Activated T-cell treated with anti-CD3 and anti-CD28 coated beads, Interleukin-2, amount 50 U/mL, for 24 hours (primary cell): ENCODE results near the gene UGT1A9.
A peak's percentile ranks its signal among the peaks of the same experiment; 100 is the strongest.

Experiments used
- DNase-seq: peaks from one replicate; pipeline ENCODE4 v3.0.0-alpha.2; 2020
- H3K27ac Mint-ChIP-seq: 2 replicates; pipeline ENCODE4 v1.8.0; 2020; ENCODE audit warnings: mild to moderate bottlenecking, mixed read lengths
- H3K27me3 Mint-ChIP-seq: 2 replicates; pipeline ENCODE4 v1.8.0; 2020; ENCODE audit warnings: mixed read lengths
- H3K36me3 Mint-ChIP-seq: 2 replicates; pipeline ENCODE4 v1.8.0; 2020; ENCODE audit warnings: low read depth, mixed read lengths
- H3K4me1 Mint-ChIP-seq: 2 replicates; pipeline ENCODE4 v1.8.0; 2020; ENCODE audit warnings: low read depth, mixed read lengths
- H3K4me3 Mint-ChIP-seq: 2 replicates; pipeline ENCODE4 v1.8.0; 2020; ENCODE audit warnings: mild to moderate bottlenecking, moderate library complexity, mixed read lengths
- H3K9me3 Mint-ChIP-seq: 2 replicates; pipeline ENCODE4 v1.8.0; 2020; ENCODE audit warnings: mixed read lengths

The UGT1A9 gene

DNA sequence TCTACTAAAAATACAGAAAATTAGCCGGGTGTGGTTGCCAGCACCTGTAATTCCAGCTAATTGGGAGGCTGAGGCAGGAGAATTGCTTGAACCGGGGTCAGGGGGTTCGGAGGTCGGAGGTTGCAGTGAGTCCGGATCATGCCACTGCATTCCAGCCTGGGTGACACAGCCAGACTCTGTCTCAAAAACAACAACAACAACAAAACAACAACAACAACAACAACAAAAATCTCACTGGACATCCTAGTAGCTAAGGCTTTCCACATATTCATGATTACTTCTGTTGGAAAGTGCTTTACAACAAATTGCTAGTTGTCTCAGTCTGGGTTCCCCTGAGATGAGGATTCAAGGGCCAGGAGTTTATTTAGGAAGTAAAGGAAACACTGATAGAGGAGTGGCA is 102.2 kb downstream of the UGT1A9 start:
- Mint-ChIP-seq H3K4me1 (no peaks in the 10 kb centered on the region), H3K36me3 (no peaks in the 10 kb centered on the region), H3K27me3 (peaks cover 19% of the 10 kb centered on the region), H3K4me3 (no peak overlapping the region), H3K27ac (no peak overlapping the region), H3K9me3 (peaks cover 14% of the 10 kb centered on the region)
- DNase-seq, result no peak

- peaks cover 14% of the 10 kb centered on the region for H3K9me3 Mint-ChIP-seq
- no peak overlapping the region for H3K27ac Mint-ChIP-seq
- DNase-seq, result no peak
- H3K27me3 Mint-ChIP-seq, result peaks cover 20% of the 10 kb centered on the region
- no peaks in the 10 kb centered on the region for H3K4me1 Mint-ChIP-seq
- H3K36me3 Mint-ChIP-seq, result no peaks in the 10 kb centered on the region
- H3K4me3 Mint-ChIP-seq, result no peak overlapping the region
Observed at GRCh38 chr2:233775414-233775813, 103.7 kb downstream of the UGT1A9 start.

DNA sequence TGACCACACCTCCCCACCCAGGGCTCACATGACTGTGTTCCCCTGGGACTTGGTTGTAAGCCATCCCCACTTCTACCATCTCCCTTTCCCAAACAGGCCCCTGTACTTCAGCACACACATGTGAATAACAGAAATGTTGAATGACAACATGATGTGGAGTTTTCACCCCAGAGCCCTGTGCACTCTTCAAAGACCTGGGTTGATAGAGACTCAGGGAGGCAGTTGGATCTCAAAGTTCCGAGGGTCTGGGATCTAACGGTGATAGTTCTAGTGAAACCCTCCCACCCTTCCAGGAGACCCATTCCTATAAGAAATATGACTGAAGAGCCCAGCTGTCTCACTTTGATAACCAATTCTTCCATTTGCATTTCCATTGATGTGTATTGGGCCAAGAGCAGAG is 106.3 kb downstream of the UGT1A9 start, which contains the start of gene MROH2A:
Gene MROH2A, plus strand, starts transcription at position 301 of the 400 bp plus-strand sequence. CDS start 1,029 bp downstream, outside the sequence.
- Mint-ChIP-seq H3K27ac (no peak within 1 kb of the TSS), H3K4me1 (no peaks in the 10 kb centered on the region), H3K36me3 (no peaks in the 10 kb centered on the region)

DNA sequence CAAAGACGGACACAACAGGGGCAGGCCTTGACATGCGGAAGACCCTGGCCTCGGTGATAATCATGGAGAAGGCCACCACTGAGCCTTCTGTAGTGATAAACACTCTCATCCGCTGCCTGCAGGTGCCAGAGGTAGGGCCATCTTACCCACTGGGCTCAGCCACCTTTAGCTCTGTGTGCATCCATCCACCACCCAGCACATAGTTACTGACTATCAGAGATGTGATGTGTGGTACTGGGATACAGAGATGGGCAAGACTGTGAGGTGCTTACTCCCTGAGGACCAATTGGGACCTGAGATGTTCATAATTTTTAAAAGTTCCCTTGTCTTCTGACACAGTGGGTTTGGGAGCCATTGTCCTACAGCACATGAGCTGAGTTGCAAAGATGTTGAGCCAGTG is 108.0 kb downstream of the UGT1A9 start:
- H3K27ac Mint-ChIP-seq, result no peak overlapping the region
- H3K9me3 Mint-ChIP-seq, result peaks cover 14% of the 10 kb centered on the region
- no peaks in the 10 kb centered on the region for H3K36me3 Mint-ChIP-seq
- no peaks in the 10 kb centered on the region for H3K4me1 Mint-ChIP-seq
- H3K27me3 Mint-ChIP-seq, result peaks cover 25% of the 10 kb centered on the region
- DNase-seq, result no peak
- H3K4me3 Mint-ChIP-seq, result no peak overlapping the region

More for the DNA sequence above, 106.3 kb downstream of the UGT1A9 start, which contains the start of gene MROH2A:
- peaks cover 24% of the 10 kb centered on the region for H3K27me3 Mint-ChIP-seq
- no peak for DNase-seq
- H3K4me3 Mint-ChIP-seq, result no peak within 1 kb of the TSS
- peaks cover 14% of the 10 kb centered on the region for H3K9me3 Mint-ChIP-seq

DNA sequence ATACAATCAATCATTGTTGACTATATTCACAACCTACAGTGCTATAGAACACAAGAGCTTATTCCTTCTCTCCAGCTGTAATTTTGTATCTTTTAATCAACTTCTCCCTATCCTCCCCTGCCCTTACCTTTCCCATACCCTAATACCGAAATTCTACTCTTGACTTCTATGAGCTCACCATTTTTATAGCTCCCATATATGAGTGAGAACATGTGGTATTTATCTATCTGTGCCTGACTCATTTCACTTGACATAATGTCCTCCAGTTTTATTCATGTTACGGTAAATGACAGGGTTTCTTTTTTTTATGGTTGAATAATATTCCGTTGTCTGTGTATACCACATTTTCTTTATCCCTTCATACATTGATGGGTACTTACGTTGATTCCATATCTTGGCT is 109.1 kb downstream of the UGT1A9 start:
- Mint-ChIP-seq H3K27me3 (peaks cover 24% of the 10 kb centered on the region), H3K27ac (no peak overlapping the region), H3K36me3 (no peaks in the 10 kb centered on the region), H3K9me3 (peaks cover 9% of the 10 kb centered on the region), H3K4me3 (no peak overlapping the region), H3K4me1 (no peaks in the 10 kb centered on the region)
- DNase-seq, result no peak

DNA sequence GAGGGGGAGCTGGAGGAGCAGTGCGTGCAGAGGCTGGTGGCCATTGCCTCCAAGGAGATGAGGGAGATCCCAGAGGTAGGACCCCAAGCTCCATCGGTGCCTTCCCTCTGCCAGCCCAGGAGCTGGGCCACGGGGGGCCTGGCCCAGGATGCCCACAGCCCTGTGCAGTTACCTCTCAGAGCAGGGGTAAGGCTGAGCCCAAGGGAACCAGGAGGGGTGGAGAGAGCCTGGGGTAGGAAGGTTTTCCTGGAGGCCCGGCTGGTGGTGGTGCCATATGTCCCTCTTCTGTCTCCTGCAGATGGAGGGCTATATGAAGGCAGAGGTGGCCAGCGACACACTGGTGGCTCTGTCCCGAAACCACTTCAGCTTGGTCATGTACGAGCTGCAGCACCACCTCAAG is 117.9 kb downstream of the UGT1A9 start:
- H3K27me3 Mint-ChIP-seq, result peaks cover 4% of the 10 kb centered on the region
- H3K9me3 Mint-ChIP-seq, result no peaks in the 10 kb centered on the region
- no peaks in the 10 kb centered on the region for H3K4me1 Mint-ChIP-seq
- H3K4me3 Mint-ChIP-seq, result no peak overlapping the region
- no peaks in the 10 kb centered on the region for H3K36me3 Mint-ChIP-seq
- DNase-seq, result no peak
- H3K27ac Mint-ChIP-seq, result no peak overlapping the region

- Mint-ChIP-seq H3K4me3 (no peak overlapping the region), H3K4me1 (no peaks in the 10 kb centered on the region), H3K27me3 (no peaks in the 10 kb centered on the region), H3K36me3 (no peaks in the 10 kb centered on the region), H3K9me3 (no peaks in the 10 kb centered on the region), H3K27ac (no peak overlapping the region)
- DNase-seq, result no peak
Observed at GRCh38 chr2:233791151-233791882, 119.6 kb downstream of the UGT1A9 start.

DNA sequence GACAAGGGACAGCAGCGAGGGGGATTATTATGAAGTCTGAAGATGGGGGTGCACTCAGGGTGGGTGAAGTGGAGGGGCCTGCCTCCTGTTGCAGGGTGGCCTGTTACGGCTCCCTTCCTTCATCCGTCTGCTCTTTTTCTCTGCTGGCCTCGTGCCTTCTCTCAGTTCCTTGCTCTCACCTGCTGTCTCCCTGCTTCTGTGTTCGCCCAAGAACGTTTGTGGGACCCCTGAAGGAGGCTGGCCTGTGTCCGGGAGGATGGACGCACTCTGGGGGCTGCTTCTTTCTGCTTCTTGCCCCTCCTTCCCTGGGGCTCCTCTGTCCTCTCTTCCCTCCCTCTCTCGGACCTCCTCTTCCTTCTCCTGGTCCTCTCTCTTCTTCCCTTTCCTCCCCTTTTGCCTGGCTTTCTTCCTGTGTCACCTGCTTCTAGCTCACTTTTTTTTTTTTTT is 120.2 kb downstream of the UGT1A9 start:
- H3K36me3 Mint-ChIP-seq, result no peaks in the 10 kb centered on the region
- no peaks in the 10 kb centered on the region for H3K9me3 Mint-ChIP-seq
- DNase-seq, result no peak
- H3K27me3 Mint-ChIP-seq, result no peaks in the 10 kb centered on the region
- H3K27ac Mint-ChIP-seq, result no peak overlapping the region
- H3K4me1 Mint-ChIP-seq, result no peaks in the 10 kb centered on the region
- no peak overlapping the region for H3K4me3 Mint-ChIP-seq

GRCh38 chr2:233792720-233793119 is 121.0 kb downstream of the UGT1A9 start:
- H3K9me3 Mint-ChIP-seq, result no peaks in the 10 kb centered on the region

GRCh38 chr2:233793465-233794127 is 121.9 kb downstream of the UGT1A9 start:
- H3K27me3 Mint-ChIP-seq, result peaks cover 2% of the 10 kb centered on the region
- no peak overlapping the region for H3K27ac Mint-ChIP-seq
- no peak for DNase-seq
- H3K4me1 Mint-ChIP-seq, result no peaks in the 10 kb centered on the region
- no peak overlapping the region for H3K4me3 Mint-ChIP-seq
- no peaks in the 10 kb centered on the region for H3K36me3 Mint-ChIP-seq
- no peaks in the 10 kb centered on the region for H3K9me3 Mint-ChIP-seq

More at GRCh38 chr2:233792720-233793119, 121.0 kb downstream of the UGT1A9 start:
- Mint-ChIP-seq H3K4me1 (no peaks in the 10 kb centered on the region), H3K36me3 (no peaks in the 10 kb centered on the region), H3K4me3 (no peak overlapping the region), H3K27me3 (no peaks in the 10 kb centered on the region), H3K27ac (no peak overlapping the region)
- no peak for DNase-seq

DNA sequence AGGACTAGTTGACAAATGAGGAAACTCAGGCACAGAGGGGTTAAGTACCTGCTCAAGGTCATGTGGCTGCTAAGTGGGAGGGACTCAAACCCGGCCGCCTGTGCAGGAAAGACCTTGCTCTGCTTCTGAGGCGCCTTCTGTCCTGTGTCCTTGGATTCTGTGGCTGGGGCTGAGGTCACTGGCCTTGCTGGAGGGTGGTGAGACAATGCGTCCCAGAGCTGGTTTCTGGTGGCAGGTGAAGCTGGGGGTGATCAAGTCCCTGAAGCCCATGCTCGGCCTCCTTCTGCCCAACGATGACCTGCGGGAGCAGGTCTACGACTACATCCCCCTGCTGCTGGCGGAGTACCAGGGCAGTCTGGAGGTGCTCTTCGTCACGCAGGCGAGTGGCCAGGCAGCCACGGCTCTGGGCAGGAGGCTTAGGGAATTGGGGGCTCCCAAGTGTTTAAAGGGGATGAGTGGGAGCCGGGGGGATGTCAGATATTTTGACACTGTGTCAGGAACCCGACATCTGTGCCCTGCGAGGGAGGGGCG is 122.5 kb downstream of the UGT1A9 start:
- Mint-ChIP-seq H3K4me3 (no peak overlapping the region), H3K9me3 (no peaks in the 10 kb centered on the region), H3K27me3 (peaks cover 2% of the 10 kb centered on the region), H3K4me1 (no peaks in the 10 kb centered on the region), H3K27ac (no peak overlapping the region), H3K36me3 (no peaks in the 10 kb centered on the region)
- peak; percentile 16 for DNase-seq

DNA sequence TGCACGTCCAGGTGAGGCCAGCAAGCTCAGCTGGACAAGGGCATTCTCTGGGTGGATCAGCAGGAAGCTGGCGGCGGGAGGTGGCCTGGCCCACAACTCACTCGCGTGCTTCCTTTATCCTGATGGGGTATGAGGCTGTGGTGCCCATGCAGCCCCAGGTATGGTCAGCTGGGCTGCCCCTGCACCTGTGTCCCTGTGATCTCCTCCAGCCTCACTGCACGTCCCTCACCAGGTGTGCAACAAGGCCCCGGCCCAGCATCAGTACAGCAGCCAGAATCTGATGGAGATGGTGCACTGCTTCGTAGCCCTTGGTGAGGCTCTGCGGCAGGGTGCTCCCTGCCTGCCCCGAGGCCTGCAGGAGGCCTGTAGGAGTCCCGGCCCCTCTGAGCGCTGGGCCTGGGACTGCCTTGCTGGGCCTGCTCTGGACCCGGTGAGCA is 124.1 kb downstream of the UGT1A9 start:
- Mint-ChIP-seq H3K27ac (no peak overlapping the region), H3K4me1 (no peaks in the 10 kb centered on the region)

GRCh38 chr2:233796254-233796653 is 124.6 kb downstream of the UGT1A9 start:
- no peaks in the 10 kb centered on the region for H3K36me3 Mint-ChIP-seq
- no peak for DNase-seq
- H3K9me3 Mint-ChIP-seq, result no peaks in the 10 kb centered on the region

More for the DNA sequence above, 124.1 kb downstream of the UGT1A9 start:
- H3K36me3 Mint-ChIP-seq, result no peaks in the 10 kb centered on the region
- peaks cover 2% of the 10 kb centered on the region for H3K27me3 Mint-ChIP-seq
- no peak for DNase-seq
- no peaks in the 10 kb centered on the region for H3K9me3 Mint-ChIP-seq
- H3K4me3 Mint-ChIP-seq, result no peak overlapping the region

DNA sequence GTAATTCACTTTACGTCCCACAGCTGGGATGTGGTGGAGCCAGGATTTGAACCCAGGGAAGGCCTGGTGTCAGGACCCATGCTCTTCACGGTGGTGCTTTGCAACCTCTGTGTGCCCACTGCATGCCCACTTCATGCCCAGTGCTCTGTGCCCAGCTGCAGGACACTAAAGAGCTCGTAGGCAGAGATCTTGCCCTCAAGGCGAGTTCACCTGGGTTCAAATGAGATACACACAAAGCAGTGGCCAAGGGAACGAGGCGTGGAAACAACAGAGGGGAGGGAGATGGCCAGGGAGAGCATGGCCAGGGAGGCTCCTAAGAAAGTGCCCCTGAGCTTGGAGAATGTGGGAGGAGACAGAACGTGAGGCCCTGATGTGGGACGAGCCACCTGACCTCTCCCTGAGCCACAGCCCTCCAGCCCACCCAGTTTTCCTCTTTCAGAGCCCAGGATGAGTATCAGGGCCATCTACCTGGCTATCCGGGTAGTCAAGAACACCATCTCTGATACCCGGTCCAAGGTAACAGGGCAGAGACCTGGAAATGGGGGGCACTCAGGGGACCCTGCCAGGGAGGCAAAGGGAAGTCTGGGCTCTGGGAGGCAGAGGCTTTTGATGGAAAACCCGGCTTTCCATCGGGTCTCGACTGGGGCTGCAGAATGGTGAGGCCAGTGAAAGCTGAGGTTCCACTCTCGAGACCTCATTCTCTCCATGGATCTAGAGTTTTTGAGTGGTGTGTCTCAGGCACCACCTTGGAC is 126.8 kb downstream of the UGT1A9 start:
- Mint-ChIP-seq H3K36me3 (no peaks in the 10 kb centered on the region), H3K4me3 (no peak overlapping the region), H3K4me1 (peaks cover 2% of the 10 kb centered on the region), H3K9me3 (no peaks in the 10 kb centered on the region), H3K27me3 (peaks cover 17% of the 10 kb centered on the region), H3K27ac (no peak overlapping the region)
- peak; percentile 20 for DNase-seq

More at GRCh38 chr2:233796254-233796653, 124.6 kb downstream of the UGT1A9 start:
- no peak overlapping the region for H3K27ac Mint-ChIP-seq
- H3K4me3 Mint-ChIP-seq, result no peak overlapping the region
- peaks cover 2% of the 10 kb centered on the region for H3K4me1 Mint-ChIP-seq
- H3K27me3 Mint-ChIP-seq, result peaks cover 2% of the 10 kb centered on the region
